SJSA1 (cell line): ENCODE results near the gene CD320. TPM values are rescaled to one million over a fixed set of nuclear protein-coding genes. Genes with fewer than 3 reads are reported as not detected.
A peak's percentile ranks its signal among the peaks of the same experiment; 100 is the strongest.
"Not testable (repeated sequence)": the region's sequence is repeated elsewhere in the genome, so short reads cannot be mapped to it uniquely, and the experiment has no call there.

Experiments used
- DNase-seq, 2 experiments: peaks; one replicate each; pipeline ENCODE4 v3.0.0-alpha.2; 2015 to 2020; ENCODE audit warnings: low spot score in 2 of 2, low read depth in 1 of 2
- H3K27ac ChIP-seq: fragments of 250-450 bp; sonication (Bioruptor Pico); 2 replicates; pipeline ENCODE4 v1.5.1; 2020; ENCODE audit warnings: mild to moderate bottlenecking, moderate library complexity
- H3K27me3 ChIP-seq: fragments of 250-450 bp; sonication (Bioruptor Pico); replicated peaks from 2 replicates; pipeline ENCODE4 v1.5.1; 2020; ENCODE audit warnings: mild to moderate bottlenecking, moderate library complexity
- H3K36me3 ChIP-seq: fragments of 250-450 bp; sonication (Bioruptor Pico); 2 replicates; pipeline ENCODE4 v1.5.1; 2020; ENCODE audit warnings: mild to moderate bottlenecking
- H3K4me1 ChIP-seq: fragments of 250-450 bp; sonication (Bioruptor Pico); replicated peaks from 2 replicates; pipeline ENCODE4 v1.6.1; 2021; ENCODE audit warnings: mild to moderate bottlenecking
- H3K4me3 ChIP-seq: fragments of 250-450 bp; sonication (Bioruptor Pico); 2 replicates; pipeline ENCODE4 v1.5.1; 2020; ENCODE audit warnings: mild to moderate bottlenecking
- H3K9me3 ChIP-seq: fragments of 250-450 bp; sonication (Bioruptor Pico); replicated peaks from 2 replicates; pipeline ENCODE4 v1.5.1; 2020; ENCODE audit warnings: mild to moderate bottlenecking
- total RNA-seq: library from RNA; depleted of rRNA; stranded (reverse); fragments of >200 nt; shearing (Covaris generic); gene quantifications from 2 replicates; pipeline ENCODE4 v1.2.3, GENCODE V29; 2014

Gene CD320
- total RNA-seq, 1 experiment from 2014 or later = 113 TPM

- peak overlapping the region; percentile 72 for H3K4me3 ChIP-seq
- peaks cover 3% of the 10 kb centered on the region; the same call in 1 of the 2 replicates for H3K9me3 ChIP-seq
- no peak overlapping the region for H3K27ac ChIP-seq
- H3K4me1 ChIP-seq = peaks cover 21% of the 10 kb centered on the region
- no peak for DNase-seq
- peaks cover 42% of the 10 kb centered on the region for H3K36me3 ChIP-seq
- H3K27me3 ChIP-seq = no peaks in the 10 kb centered on the region
Measured at GRCh38 chr19:8322638-8322997, 14.5 kb upstream of the CD320 start.

GRCh38 chr19:8321986-8322637 lies 14.0 kb upstream of the CD320 start:
- H3K27ac ChIP-seq = peak overlapping the region; percentile 74
- H3K4me1 ChIP-seq = peaks cover 21% of the 10 kb centered on the region
- no peaks in the 10 kb centered on the region for H3K27me3 ChIP-seq
- peak overlapping the region; percentile 72 for H3K4me3 ChIP-seq
- H3K36me3 ChIP-seq = peaks cover 45% of the 10 kb centered on the region
- peaks cover 3% of the 10 kb centered on the region; the same call in 1 of the 2 replicates for H3K9me3 ChIP-seq
- DNase-seq = no peak

DNA sequence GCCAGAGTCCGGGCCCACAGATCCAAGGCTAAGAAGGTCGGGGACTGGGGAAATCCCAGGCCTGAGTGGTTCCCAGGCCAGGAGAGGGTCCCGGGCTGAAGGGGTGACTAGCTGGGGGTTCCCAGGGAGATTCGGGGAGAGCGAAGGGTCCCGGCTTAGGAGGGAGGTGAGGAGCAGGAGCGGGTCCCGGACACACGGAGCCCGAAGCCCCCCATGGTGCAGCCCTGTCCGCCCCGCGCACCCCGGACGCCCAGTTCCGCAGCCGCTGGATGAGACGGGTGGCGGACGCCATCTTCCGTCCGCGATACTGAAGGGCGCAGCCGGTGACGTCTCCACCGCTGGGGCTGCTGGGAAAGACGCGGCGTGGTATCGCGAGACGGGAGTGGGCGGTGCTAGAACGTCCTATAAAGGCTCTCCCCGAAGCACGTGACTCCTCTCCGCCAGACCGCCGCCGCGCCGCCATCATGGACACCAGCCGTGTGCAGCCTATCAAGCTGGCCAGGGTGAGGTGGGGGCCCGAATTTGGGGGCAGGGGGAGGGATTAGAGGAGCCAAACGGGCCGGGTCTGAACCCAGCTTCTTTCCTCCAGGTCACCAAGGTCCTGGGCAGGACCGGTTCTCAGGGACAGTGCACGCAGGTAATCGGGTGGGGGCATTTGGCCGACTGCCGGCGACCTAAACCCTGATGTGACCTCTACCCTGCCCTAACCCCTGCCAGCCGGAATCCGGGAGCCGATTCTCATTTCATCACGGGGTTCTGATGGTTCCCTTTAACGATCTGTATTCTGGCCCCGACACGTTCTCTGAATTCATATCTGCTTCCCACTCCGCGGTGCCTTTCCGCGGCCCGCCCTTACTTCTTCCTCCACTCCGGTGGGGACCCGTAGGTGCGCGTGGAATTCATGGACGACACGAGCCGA lies 13.2 kb upstream of the CD320 start, which contains the start of the genes NDUFA7 and RPS28:
NDUFA7 (minus strand) TSS at position 309 of the 919 bp plus-strand sequence; CDS start at position 292, 17 bp downstream.
RPS28 (plus strand) TSS at position 430 of the 919 bp plus-strand sequence; CDS start at position 465, 35 bp downstream.
- H3K9me3 ChIP-seq = peaks cover 3% of the 10 kb centered on the region; the same call in 1 of the 2 replicates
- H3K27ac ChIP-seq = peak within 1 kb of the TSS; percentile 74
- H3K27me3 ChIP-seq = no peaks in the 10 kb centered on the region
- H3K4me1 ChIP-seq = peaks cover 21% of the 10 kb centered on the region
- peak within 1 kb of the TSS; percentile 72 for H3K4me3 ChIP-seq
- peak; percentile 92 to 97 for DNase-seq
- peaks cover 51% of the 10 kb centered on the region for H3K36me3 ChIP-seq

DNA sequence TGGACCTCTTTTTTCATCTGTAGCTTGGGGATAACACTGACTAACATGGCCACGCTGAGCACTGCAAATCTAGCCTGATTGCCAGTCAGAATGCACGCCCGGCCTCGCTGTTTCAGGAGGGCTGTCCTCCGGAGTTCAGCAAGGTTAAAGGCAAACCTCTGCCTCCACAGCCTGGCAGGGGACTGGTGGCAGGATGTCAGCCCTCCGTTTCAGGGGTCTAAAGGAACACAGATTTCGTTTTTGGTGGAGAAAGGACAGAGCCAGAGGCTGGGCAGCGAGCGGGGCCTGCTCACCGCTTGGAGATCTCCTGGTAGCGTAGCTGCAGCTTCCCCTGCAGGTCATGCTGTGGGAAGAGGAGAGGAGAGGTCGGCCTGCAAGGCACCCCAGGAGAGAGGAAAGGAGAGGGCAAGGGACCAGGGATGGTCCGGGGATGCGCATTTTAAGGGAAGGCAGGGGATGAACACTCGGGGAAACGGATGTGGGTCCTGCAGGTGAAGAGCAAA lies 12.5 kb upstream of the CD320 start:
- no peak for DNase-seq
- Histone ChIP-seq H3K9me3 (no peaks in the 10 kb centered on the region), H3K27ac (peak overlapping the region; percentile 74), H3K36me3 (peaks cover 58% of the 10 kb centered on the region), H3K27me3 (no peaks in the 10 kb centered on the region), H3K4me3 (peak overlapping the region; percentile 72), H3K4me1 (peaks cover 21% of the 10 kb centered on the region)

DNA sequence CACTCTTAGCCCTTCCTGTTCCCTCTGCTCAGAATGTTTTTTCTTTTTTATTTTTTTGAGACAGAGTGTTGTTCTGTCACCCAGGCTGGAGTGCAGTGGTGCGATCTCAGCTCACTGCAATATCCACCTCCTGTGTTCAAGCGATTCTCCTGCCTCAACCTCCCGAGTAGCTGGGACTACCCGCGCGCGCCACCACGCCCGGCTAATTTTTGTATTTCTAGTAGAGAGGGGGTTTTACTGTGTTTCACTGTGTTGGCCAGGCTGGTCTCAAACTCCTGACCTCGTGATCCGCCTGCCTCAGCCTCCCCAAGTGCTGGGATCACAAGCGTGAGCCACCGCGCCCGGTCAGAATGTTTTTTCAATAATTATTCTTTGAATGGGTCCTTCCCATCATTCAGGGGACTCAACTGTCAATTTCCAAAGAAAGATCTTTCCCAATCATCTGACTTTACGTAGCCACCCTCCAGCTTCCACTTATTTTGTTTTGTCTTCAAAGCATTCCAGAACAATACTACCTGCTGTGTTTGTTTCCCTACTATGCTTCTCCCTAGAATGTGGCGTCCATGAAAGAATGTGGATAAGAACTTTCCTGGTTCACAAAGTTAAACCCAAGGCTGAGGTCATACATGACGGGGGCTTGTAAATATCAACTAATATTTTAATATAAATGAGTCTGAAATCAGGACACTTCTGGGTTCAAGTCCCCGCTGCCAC lies 11.8 kb upstream of the CD320 start:
- Histone ChIP-seq H3K36me3 (peaks cover 59% of the 10 kb centered on the region), H3K9me3 (no peaks in the 10 kb centered on the region), H3K27ac (no peak overlapping the region), H3K4me3 (peak overlapping the region; percentile 72), H3K4me1 (peaks cover 21% of the 10 kb centered on the region), H3K27me3 (no peaks in the 10 kb centered on the region)
- no peak for DNase-seq

GRCh38 chr19:8318835-8319234 lies 10.7 kb upstream of the CD320 start:
- not testable (repeated sequence) for H3K9me3 ChIP-seq, H3K27me3 ChIP-seq, H3K27ac ChIP-seq, DNase-seq, H3K4me3 ChIP-seq
- peaks cover 21% of the 10 kb centered on the region for H3K4me1 ChIP-seq
- H3K36me3 ChIP-seq = peaks cover 59% of the 10 kb centered on the region

GRCh38 chr19:8316351-8317125 lies 8.4 kb upstream of the CD320 start:
- no peak for DNase-seq
- no peaks in the 10 kb centered on the region for H3K27me3 ChIP-seq
- H3K27ac ChIP-seq = no peak overlapping the region
- H3K4me3 ChIP-seq = no peak overlapping the region
- H3K4me1 ChIP-seq = peaks cover 7% of the 10 kb centered on the region
- H3K9me3 ChIP-seq = no peaks in the 10 kb centered on the region
- H3K36me3 ChIP-seq = peaks cover 54% of the 10 kb centered on the region

- H3K4me1 ChIP-seq, DNase-seq, H3K4me3 ChIP-seq, H3K27me3 ChIP-seq, H3K27ac ChIP-seq, H3K9me3 ChIP-seq: not testable (repeated sequence)
- H3K36me3 ChIP-seq = peaks cover 63% of the 10 kb centered on the region
Measured at GRCh38 chr19:8314981-8315640, 7.0 kb upstream of the CD320 start.

DNA sequence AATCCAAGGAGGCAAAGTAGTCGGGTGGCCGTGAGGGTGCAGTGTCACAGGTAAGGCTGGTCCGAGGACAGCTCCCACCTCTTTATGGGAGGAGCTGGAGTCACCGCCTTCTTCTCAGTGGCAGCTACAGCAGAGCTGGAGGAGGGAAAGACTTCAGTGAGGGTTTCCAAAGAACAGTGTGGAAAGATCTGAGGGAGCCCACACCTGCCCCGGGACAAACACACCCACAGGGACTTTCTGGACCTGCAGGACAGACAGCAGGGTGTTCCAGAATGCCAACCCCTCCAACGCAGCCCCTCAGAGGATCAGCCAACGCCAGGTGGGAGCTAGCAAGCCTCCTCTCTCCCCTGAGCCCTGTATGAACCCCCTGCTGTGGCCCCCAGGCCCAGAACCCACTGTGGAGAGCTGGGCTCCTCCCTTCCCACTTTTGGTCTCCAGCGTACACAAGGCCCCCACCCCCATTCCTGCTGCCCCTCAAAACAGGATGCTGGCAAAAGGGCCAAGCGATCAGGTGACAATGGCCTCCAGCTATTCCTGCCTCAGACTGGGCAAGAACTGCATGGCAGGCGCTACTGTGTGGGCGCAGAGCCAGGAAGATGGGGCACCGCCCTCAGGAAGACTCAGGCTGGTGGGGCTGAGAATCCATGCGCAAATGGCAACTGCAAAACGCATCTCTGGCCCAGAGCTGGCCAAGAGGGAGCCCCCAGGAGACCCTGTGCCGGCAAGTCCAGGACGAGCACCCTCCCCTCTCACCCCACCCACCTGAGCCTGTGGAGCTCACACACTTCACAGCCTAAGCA lies 3.5 kb upstream of the CD320 start:
- Histone ChIP-seq H3K9me3 (0 out of 2 replicates have a peak, but pooled peaks cover 3% of the 10 kb centered on the region), H3K27ac (no peak overlapping the region), H3K4me3 (no peak overlapping the region), H3K27me3 (no peaks in the 10 kb centered on the region), H3K4me1 (peaks cover 15% of the 10 kb centered on the region), H3K36me3 (peaks cover 55% of the 10 kb centered on the region)
- DNase-seq = peak in 1 of 2 experiments; percentile 22

GRCh38 chr19:8310342-8311055 lies 2.3 kb upstream of the CD320 start:
- Histone ChIP-seq H3K9me3 (0 out of 2 replicates have a peak, but pooled peaks cover 3% of the 10 kb centered on the region), H3K27ac (no peak overlapping the region), H3K27me3 (no peaks in the 10 kb centered on the region), H3K4me1 (peaks cover 15% of the 10 kb centered on the region), H3K36me3 (peaks cover 43% of the 10 kb centered on the region), H3K4me3 (no peak overlapping the region)
- peak in 1 of 2 experiments; percentile 25 for DNase-seq

GRCh38 chr19:8308891-8309291 lies 733 bp upstream of the CD320 start:
- DNase-seq = peak in 1 of 2 experiments; percentile 32
- H3K27me3 ChIP-seq = no peaks in the 10 kb centered on the region
- no peak overlapping the region for H3K27ac ChIP-seq
- H3K4me1 ChIP-seq = peaks cover 15% of the 10 kb centered on the region
- H3K4me3 ChIP-seq = no peak overlapping the region
- H3K9me3 ChIP-seq = 0 out of 2 replicates have a peak, but pooled peaks cover 3% of the 10 kb centered on the region
- H3K36me3 ChIP-seq = peaks cover 43% of the 10 kb centered on the region
